EH (cell line): ENCODE results near the gene MPPED2.

Experiments used
- DNase-seq: peaks from one replicate; pipeline ENCODE4 v3.0.0-alpha.2; 2015; ENCODE audit warnings: low read depth

MPPED2 gene

DNA sequence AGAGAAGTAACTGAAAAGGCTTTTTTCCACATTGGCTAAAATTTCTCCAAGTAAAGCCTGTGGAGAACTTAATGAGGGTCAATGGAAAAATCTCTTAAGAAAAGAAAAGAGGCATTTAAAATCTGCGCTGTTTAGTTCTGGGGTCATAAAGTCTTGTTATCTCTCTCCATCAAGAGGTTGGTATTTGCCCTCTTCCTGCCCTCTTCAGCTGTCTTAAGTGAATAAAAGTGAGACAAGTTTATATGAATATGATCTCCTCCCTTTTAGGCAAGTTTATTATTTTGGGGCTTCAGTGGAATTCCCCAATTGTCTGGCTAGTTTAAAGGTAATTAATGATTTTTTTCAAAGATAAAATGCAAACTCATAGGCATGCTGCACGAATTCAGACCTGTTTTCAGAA lies 173.6 kb downstream of the MPPED2 start:
- no peak for DNase-seq

DNA sequence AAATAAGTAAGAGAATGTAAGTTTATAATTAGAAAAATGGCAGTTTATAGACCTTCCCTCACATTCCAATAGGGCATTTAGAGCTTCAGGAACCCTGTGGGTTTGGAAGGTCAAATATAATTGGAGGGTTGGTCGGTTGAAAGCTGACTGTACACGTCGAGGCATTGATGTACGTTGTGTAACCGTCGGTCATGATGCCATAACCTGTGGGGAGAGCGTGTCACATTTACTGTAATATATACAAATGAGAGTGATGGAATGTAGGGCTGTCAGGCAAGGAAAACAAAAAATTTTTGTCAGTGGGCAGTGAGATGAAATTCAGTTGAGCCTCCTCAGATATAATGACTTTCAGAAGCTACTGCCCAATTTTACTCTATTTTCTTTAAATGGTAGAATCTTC lies 174.8 kb downstream of the MPPED2 start:
- no peak for DNase-seq

DNA sequence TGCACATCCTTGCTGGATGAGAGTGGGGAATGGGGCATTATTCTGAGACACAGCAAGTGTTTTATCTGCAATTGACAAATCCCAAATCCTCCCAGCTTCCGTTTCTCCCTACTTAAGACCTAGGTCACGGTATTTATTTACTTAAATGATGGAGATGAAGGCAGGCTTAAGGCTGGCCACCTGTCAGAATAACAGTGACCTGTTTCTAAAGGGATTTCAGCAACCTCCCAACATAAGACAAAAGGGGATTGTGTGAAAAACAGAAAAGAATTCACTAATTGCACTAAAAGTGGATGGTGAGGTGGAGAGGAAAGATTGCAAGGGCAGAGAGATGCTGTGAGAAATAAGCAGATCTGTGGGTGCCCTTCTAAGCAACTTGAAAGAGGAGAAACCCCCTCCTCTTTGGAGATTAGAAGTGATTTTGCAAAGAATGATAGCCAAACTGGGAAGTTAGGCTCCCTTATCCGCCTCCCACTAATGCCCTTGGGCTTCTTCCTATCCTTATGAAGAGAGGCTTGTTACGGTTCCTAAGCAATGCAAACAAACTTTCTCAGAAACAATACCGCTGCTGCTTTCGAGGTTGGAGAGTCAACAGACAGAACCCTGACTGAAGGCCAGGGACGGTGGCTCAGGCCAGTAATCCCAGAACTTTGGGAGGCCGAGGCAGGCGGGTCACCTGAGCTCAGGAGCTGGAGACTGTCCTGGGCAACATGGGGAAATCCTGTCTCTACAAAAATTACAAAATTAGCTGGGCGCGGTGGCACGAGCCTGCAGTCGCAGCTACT lies 179.0 kb downstream of the MPPED2 start:
- DNase-seq, result no peak

DNA sequence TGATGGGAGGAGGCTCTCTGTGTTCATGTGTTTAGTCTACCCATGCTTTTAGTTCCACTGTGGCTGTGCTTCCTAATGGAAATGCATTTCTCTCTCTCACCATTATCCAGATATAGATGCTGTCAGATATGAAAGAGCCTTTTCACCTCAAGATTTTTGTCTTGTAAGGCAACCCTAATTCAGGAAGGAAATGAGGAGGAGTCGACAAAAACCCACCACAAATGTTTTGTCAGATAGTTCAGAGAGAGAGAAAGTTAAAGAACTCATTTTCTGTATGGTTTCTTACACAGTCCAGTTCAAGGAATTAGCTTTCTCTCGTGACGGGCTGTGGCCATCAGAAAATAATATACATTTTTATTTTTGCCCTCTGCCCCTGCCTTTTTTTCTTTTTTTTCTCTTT lies 180.8 kb downstream of the MPPED2 start:
- DNase-seq, result no peak

DNA sequence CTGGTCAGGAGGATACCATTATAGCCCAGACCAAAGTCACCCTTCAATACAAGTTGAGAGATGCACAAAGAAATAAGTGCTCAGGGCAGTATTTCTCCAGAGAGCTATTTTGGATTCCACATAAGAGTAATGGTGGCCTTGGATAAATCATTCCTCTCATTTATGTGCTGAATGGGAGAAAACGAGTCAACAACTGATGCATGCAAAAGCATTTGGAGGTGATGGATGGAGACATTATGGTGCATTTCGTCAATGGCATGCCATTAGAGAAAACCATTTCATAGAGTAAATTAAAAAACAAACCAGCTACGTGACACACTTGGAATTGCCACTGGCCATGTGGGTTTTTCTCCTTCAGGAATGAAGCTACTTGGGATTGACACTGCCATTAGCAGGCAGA lies 182.0 kb downstream of the MPPED2 start:
- DNase-seq, result no peak

DNA sequence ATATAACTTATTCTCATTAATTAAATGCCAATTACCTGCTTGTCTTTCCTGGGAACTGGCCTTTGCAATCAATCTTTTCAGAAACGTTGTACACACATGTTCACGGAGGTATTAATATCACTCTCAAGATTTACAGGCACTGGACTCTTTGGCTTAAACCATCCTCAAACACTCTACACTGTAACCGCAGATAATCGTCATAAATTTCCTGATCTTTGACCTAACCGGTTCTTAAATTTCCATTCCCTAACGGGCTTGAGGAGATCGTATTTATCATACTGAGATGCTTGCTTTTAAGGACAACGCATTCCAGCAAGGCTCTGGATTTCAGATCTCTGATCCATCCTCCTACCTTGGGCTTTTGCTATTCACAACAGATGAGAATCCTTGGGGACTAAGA lies 190.4 kb downstream of the MPPED2 start:
- no peak for DNase-seq

DNA sequence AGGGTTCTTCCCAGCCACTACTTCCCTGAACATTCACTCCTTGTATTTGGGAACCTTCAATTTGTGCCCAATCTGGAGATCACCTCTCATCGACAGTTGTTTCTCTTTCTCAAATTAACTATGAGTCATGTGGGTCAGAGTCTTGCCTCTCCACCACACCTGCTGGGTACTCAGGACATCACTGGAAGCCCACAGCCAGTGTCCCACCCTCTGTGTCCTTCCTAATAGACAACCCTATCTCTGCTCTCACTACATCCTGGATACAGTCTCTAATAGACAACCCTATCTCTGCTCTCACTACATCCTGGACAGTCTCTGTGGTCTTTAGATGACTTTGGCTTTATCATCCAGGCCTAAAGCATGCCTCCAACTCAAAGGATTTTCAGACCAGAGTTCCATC lies 193.1 kb downstream of the MPPED2 start:
- DNase-seq, result no peak

DNA sequence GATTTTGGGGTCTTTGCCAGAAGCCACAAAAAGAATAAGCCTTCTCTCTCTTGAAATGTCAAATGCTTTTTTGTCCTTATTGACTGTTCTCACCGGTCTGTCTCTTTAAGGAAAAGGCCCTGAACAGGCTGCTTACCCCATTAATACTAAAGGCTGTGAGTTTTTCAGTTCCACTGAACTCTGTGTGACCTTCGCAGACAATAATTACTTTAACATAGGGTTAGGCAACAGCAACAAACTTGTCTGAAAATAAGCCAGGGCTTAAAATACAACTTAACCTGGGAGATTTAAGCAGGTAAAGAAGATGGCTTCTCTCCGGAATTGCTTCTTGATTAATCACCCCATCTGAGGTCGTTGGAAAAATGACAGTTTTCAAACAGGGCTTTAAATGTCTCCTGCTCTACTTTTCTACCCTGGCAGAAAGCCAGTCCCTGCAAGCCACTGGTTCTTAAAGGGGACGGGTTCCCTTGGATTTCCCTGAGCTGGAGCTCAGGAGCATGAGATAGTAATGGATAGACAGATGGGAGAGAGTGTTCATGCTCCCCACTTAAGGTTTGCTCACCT lies 193.8 kb downstream of the MPPED2 start:
- DNase-seq, result no peak

DNA sequence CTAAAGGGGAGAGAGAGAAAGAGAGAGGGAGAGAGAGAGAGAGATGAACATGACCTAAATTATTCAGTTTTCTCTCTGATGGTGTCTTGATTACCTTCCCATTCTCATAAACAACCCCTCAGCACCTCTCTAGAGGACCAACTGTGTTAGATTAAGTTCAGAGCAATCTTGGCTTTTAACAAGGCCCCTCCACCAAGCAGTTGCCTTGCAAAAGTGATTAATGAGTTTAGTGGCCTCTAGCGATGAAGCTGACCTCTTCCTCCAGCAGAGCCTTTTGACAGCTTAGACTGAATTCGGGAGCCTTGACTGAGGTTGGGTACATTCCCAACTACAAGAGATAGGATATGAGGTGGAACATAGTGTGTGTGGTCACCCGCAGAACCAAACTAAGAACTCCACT lies 197.2 kb downstream of the MPPED2 start:
- no peak for DNase-seq

DNA sequence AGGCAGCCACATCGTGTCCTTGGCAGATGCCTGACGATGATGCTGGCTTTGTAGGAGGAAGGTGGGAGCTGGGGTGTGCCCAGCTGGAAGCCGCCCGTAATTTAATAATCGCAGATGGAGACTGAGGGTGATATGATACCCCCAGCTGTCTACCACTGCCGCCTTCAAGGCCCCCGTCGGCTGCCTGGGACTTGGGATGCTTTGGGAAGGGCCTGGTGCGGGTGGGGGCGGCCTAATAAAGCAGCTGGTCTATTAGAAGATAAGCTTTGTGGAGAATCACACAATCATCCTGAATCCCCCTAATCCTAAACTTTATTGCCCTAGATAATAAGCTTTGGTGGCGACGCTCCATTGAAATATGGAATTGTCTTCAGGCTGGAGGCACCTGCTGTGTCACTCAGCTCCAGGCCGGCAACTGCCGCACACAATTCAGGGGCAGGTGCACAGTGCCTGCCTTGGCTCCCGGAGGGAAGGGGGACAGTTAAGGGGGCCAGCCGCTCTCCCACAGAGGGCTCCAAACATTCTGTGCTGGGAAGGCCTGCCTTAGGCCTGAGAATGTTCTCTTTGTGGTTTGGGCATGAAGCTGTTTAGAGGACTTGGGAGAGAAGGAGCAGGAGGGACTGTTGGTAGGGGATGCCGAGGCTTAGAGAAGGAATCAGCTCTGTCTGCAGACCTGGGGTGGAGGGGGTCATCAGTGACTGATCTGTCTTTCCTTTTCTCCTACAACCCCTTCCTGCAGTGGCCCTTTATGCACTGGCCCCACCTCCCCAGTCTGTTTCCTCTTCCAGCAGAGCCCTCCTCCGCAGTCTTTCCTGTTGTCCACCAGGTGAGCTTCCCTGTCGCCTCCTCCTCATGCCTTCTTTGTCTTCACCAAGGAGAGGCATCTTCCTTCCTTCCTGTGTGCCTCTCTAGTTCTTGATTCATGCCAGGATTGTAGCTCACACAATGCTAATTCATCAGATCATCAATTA lies 198.0 kb downstream of the MPPED2 start:
- no peak for DNase-seq

DNA sequence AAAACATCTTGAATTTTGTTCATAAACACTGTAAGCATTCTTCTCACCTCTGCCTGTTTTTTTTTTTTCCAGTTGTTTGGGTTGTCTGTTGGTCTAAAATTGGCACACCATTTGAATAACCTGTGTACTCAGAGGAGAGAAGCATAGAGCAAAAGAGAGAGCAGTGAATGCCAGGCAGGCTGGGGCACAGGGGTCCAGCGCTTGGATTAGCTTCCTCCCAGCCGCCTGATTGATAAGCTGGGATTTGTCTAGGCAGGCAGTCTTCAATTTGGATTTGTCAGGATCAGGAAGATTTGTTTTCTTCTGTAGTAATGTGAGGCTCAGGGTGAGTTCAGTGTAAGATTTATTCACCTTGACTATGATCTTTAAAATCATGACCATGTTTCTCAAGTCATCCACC lies 204.3 kb downstream of the MPPED2 start:
- no peak for DNase-seq

DNA sequence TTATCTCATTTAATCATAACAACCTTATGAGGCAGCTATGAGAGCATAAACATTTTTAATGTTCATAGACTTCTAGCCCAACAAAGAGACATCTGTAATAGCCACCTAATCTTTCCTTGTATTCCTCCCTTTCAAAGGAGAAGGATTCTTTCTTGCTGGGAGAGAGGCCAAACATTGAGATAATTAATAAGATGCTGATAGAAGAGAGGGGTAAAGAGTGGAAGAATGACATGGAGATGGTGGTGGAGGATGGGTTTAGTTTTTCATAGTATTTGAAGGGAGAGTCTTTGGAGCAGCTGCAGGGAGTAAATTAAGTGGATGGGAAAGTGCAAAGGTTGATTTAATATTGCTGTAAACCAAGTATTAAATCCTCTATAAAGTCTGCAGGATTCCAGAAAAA lies 205.3 kb downstream of the MPPED2 start:
- DNase-seq, result no peak

DNA sequence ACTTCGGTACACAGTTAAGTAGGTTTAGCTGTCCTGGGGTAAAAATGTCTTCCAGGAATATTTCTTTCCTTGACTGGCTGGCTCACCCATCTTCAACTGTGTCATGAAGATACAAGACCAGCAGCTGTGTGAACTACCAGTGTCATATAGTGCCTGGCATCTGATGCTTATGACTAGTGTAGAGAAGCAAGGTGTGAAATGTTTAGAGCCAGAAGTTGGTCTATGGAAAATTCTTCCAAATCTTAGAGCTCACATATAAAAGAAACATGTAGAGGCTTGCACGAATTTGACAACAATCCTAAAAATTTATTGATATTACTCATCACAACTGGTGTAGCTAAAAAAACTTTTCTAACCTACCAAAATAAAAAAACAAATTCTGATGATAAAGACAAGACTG lies 208.8 kb downstream of the MPPED2 start:
- DNase-seq, result peak; percentile 1

DNA sequence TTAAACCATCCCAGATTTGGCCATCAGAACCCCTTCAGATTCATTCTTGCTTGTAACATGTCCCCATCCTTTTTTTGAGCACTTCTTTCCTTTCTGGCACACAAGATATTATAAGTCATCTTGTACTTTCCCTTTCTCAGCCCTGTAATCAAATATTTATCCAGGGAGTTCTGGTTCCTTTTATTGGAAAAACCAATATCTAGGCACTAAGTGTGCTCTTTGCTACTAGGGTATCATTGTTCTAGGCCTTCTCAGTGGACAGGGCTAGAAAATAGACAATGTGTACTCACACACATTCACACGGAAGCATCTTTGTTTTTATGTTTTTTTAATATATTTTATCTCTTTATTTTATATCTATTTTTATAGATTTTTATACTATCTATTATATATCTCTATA lies 216.0 kb downstream of the MPPED2 start:
- no peak for DNase-seq

DNA sequence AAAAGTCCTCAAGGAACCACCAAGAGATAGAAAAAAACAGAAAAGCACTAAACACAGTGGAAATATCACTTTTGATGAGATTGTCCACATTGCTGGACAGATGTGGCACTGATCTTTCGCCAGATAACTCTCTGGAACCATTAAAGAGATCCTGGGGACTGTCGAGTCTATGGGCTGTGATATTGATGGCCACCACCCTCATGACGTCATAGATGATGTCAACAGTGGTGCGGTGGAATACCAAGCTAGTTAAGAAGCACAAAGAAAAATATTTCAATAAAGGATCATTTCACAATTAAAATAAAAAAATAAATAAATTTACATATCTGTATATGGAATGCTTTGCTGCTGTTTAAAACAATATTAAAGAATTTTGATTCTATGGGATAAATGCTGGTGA lies 217.8 kb downstream of the MPPED2 start:
- no peak for DNase-seq

DNA sequence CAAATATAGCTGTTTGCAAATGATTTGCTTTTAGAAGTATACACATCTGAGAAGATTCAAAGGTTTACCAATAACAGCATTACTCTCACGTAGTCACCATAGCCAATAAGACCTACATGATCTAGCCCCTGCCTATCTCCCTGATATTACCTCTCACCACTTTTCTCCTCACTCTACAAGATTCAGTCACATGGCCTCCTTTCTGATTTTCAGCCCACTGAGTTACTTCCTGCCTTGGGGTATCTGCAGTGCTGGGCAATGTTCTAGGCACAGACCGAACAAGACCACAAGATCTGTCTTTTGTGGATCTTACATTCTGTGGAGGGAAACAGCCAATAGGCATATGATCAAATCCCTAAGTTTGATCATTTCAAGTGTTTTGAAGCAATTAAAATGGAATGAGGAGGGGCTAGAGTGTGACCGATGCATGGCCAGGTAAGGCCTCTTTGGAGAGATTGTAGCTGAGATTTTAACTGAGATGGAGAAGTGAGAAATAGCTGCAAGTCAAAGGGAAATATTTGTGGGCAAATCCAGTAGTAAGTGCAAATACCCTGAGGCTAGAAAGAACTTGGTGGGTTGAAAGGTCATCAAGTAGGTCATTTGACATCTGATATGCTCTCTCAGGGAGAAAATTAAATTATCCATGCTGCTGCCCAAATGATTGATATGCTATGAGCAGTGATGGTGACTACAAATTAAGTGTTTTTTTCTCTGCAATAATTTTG lies 220.2 kb downstream of the MPPED2 start:
- DNase-seq, result no peak

DNA sequence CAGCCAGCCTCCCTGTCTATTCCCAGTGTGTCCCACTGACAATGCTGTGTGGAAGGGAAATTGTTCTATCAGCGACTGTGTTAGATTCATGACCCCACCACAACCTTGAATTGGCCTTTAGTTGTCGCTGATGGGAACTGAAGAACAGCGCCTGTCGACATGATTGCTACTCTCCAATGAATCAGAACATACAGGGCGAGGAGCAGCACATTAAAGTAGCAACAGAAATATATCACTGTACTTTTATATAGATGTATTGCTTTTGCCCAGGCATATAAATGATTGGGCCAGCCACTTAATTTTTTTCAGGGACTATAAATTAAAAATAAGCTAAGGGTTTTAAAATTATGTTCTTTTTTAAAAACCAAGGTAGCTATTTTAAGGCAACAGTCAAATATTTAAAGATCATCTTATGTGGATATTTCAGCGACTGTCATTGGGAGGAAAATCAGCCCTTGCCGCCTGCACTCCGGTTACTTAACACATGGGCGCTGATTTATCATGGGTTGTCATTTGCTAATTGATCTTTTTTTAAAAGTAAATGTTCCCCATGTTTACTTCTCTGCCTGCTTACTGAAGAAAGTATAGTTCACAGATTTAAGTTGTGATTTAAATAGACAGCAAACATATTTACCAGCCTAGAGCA lies 221.2 kb downstream of the MPPED2 start:
- no peak for DNase-seq

DNA sequence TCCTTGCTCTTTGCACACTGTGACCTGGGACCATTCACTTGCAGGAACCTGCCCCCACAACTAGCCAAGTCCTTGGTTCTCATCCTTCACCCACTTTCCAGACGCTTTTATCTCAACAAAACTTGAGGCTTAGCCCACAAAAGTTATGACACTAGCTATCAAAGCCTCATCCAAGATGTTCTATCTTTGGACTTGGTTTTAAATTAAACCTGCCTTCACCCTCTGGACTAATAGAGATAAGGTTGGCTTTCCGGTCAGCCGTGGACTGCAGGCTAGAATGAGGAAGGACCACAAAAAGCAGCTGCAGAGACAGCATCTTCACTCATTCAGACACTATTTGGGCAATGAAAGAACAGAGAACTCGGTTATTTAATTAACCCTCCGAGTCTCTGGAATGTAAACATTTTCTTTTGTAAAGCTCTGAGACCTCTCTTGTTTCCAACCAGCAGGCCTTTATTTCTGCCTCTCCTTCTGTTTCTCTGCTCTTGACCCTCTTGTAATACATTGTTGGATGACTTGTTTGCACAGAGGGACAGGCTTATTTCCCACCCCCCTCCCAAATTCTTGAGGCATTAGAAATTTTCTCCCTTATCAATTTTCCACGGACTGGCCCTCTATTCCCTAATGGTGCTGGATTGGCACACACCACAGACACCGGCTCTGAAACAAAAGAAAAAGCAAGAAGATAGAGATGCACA lies 221.9 kb downstream of the MPPED2 start:
- DNase-seq, result no peak

DNA sequence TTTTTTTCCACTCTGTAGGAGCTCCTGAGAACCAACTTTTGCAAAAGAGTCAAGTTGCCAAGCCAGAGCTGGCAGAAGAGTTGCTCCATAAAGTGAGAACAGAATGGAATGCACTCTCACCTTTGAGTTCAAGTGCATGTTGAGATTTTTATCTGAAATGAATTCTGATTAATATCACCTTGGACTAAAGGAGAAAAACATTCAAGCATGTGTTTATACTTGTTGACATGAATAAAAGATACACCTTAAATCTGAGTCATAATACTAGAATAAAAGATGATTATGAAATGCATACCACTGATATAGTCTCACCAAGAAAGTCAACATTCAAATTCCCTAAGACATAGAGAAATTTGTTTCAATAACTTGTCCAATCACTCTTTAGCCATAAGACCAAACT lies 225.4 kb downstream of the MPPED2 start:
- no peak for DNase-seq
